GM18868 (cell line): ENCODE measurements around the gene NFATC2.
A peak's percentile ranks its signal among the peaks of the same experiment; 100 is the strongest.
"Not testable (repeated sequence)": the region's sequence is repeated elsewhere in the genome, so short reads cannot be mapped to it uniquely, and the experiment has no call there.

Experiments
- ATAC-seq: cut with Tn5 transposase; IDR thresholded peaks from one replicate; pipeline ENCODE4 v1.9.1; 2021; ENCODE audit warnings: mild to moderate bottlenecking, moderate library complexity; ENCODE audit not compliant: unreplicated experiment

NFATC2 gene

DNA sequence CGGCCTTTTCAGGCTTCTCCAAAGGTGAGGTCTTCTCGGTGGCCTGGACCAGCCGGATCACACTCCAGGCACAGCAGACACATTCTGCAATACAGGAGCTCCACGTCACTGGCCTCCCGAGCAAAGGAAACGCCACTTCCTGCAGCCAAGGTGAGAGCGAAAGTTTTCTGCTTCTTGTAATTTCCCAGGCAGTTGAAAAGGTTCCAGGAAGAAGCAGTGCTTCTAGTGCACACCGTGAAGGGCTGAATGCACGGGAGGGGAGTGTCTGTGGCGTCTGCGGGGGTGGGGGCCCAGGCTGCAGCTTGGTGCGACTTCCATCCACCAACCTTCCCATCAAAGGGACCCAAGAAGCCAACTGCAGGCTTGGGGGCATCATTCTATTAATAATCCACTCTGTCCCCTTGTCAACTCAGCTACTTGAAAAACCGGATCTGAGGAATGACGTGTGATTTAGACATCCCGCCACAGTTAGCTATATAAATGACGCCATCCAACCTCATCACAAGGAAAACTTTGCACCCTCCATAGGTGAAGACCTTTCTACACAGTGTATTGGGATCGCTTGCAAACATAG is 61.1 kb downstream of the NFATC2 start:
- ATAC-seq: no peak

- ATAC-seq: peak; percentile 88
These were observed 61.8 kb downstream of the NFATC2 start for GRCh38 chr20:51480507-51481270.

- not testable (repeated sequence) for ATAC-seq
These were observed 66.4 kb downstream of the NFATC2 start for GRCh38 chr20:51476106-51476505.

DNA sequence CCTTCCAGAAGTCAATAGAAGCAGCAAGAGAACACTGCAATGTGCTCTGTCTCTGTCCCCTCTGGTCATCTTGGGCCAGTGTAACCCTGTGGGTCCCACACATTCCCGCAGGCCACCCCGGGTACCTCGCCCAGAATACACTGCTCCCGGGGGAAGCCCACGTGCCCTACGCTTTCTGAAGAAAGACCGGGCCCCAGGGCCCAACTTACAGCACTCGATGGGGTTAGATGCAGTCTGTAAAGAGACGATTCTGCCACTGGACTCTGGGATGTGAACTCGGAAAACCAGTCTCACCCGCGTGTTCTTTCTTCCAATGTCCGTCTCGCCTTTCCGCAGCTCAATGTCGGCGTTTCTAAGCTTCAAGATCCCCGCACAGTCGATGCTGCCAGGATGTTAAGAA is 68.7 kb downstream of the NFATC2 start:
- ATAC-seq: no peak

DNA sequence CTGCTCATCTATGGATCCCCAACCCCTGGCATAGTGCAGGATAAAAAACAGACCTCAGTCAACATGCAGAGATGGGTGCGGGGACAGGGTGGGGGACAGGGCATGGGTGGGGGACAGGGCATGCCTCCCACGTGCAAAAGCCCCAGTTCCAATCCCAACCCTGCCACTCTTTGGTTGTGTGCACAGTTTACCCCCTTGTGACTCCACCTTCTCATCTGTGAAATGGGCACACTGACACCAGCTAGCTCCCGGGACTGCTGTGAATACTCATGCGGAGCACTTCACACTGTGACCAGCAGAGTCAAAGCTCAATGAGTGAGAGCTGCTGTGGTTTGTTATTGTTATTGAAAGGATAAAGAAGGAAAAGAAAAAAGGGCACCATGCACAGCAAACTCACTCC is 69.3 kb downstream of the NFATC2 start:
- no peak for ATAC-seq

GRCh38 chr20:51470907-51471411 is 71.6 kb downstream of the NFATC2 start:
- no peak for ATAC-seq

DNA sequence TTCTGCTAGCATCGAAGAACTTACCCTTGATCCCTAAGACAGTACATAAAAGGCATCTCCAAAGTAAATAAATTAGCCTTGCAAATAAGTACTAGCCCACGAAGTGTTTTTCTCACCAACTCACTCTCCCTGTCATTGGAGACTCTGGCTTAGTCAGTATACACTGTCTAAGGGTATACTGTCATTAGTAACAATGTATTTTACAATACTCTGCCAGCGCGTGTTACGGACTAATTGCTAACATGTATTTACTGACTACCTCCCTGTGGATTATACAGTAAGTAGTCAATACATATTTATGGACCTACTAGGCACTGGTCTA is 72.1 kb downstream of the NFATC2 start:
- ATAC-seq: no peak

GRCh38 chr20:51469578-51470498 is 72.7 kb downstream of the NFATC2 start:
- ATAC-seq: no peak

- no peak for ATAC-seq
These were observed 73.5 kb downstream of the NFATC2 start for GRCh38 chr20:51469046-51469445.

- ATAC-seq: no peak
These were observed 73.9 kb downstream of the NFATC2 start for GRCh38 chr20:51468636-51469035.

DNA sequence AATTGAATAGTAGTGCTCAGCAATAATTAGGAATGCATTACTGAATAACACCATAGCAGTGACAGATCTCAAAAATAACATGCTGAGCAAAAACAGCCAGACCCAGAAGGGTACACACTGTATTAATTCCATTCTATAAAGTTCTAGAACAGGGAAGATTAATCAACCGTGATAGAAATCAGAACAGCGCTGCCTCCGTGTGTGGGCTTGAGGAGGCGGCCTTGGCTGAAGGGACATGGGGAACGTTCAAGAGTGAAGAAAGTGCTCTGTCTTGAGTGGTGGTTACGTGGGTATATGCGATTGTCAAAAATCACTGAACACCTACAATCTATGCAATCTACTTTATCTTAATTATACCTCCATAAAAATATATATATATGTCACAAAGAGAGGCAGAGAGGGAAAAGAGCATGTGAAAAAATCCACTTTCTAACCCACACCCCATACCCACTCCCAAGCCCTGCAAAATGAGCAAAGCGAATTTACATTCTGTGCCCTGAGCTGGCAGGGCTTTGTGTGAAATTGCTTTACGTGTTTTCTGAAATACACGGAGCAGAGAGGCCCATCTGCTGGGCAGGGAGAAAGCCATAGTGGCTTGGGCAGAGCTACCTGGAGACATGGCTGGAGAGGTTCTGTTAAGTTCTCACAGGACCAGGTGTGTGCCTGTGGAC is 74.4 kb downstream of the NFATC2 start:
- ATAC-seq: no peak

GRCh38 chr20:51463998-51464397 is 78.5 kb downstream of the NFATC2 start:
- ATAC-seq: no peak

GRCh38 chr20:51463560-51463959 is 79.0 kb downstream of the NFATC2 start:
- ATAC-seq: no peak

- no peak for ATAC-seq
These were observed 79.8 kb downstream of the NFATC2 start for GRCh38 chr20:51462566-51463276.

DNA sequence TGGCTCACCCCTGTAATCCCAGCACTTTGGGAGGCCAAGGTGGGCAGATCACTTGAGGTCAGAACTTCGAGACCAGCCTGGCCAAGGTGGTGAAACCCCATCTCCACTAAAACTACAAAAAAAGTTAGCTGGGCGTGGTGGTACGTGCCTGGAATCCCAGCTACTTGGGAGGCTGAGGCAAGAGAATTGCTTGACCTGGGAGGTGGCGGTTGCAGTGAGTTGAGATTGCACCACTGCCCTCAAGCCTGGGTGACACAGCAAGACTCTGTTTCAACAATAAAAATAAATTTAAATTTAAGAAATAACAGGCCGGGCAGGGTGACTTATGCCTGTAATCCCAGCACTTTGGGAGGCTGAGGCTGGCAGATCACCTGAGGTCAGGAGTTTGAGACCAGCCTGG is 80.7 kb downstream of the NFATC2 start:
- ATAC-seq: not testable (repeated sequence)

GRCh38 chr20:51461306-51461705 is 81.2 kb downstream of the NFATC2 start:
- peak; percentile 4 for ATAC-seq

DNA sequence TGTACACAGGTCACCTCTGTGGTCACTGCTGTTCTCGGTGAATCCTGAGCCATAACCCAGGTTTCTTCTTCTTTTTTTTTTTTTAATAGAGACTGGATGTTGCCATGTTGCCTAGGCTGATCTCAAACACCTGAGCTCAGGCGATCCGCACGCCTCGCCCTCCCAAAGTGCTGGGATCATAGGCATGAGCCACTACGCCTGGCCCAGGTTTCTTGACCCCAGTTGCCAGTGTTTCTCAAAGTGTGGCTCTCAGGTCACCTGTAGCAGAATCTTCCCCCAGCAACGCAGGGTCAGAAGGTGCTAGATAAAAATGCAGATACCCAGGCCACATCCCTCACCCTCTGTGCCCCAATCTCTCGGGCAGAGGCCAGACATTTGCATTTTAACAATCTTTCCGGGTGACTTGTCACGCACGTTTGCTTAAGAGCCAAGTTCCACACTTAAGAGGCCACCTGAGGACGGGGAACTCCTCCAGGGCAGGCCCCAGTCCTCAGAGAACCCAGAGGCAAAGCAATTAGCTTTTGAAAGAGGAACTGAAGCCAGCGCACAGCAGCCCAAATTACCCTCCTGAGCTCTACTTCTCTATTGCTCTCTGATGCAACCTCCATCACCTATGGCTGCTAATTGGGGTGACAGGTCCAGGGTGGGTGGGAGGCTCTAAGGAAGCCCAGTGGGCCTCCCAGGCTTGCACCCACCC is 81.8 kb downstream of the NFATC2 start:
- peak; percentile 96 for ATAC-seq

DNA sequence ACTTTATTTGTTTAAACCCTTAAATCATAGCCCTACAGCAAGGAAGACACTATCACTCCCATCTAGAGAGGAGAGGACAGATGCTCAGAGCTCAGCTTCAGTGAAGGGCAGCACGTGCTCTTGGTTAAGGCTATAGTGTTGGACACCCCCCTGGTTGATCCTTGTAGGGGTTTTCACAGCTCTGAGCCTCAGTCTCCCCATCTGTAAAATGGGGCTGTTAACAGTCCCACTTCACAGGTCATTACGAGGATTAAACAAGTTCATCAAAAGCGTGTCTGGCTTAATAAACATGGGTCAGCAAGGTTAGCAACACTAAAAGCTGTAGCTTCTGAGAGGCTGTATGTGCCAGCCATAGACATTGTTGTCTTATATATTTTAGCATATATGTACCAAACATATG is 82.4 kb downstream of the NFATC2 start:
- ATAC-seq: no peak

- no peak for ATAC-seq
These were observed 83.6 kb downstream of the NFATC2 start for GRCh38 chr20:51458751-51459439.
